NCI-H2196 (cell line): ENCODE measurements around the gene LAG3.
A peak's percentile ranks its signal among the peaks of the same experiment; 100 is the strongest.

Source experiments
- DNase-seq: peaks from one replicate; lab custom pipeline; 2025; ENCODE audit not compliant: unreplicated experiment; lab: John Stamatoyannopoulos, UW

The LAG3 gene

DNA sequence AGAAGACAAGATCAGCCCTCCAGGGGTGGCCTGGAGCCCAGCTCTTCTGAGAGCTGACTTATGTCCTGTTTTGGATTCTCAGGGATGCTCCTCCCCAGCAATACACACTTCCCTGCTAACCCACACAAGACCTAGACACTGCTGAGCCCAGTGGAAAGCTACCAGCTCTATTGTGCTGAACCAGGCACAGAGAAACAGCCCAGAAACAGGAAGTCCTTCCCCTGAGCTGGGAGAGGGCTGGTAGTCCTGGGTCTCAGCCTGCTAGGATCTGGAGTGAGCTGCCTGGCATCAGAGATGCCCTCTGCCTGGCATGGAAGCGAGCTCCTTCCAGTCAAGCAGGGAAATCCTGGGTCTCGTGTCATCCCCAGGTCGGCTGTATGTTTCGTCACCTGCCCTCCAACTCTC lies 1.2 kb upstream of the LAG3 start:
- DNase-seq = no peak

DNA sequence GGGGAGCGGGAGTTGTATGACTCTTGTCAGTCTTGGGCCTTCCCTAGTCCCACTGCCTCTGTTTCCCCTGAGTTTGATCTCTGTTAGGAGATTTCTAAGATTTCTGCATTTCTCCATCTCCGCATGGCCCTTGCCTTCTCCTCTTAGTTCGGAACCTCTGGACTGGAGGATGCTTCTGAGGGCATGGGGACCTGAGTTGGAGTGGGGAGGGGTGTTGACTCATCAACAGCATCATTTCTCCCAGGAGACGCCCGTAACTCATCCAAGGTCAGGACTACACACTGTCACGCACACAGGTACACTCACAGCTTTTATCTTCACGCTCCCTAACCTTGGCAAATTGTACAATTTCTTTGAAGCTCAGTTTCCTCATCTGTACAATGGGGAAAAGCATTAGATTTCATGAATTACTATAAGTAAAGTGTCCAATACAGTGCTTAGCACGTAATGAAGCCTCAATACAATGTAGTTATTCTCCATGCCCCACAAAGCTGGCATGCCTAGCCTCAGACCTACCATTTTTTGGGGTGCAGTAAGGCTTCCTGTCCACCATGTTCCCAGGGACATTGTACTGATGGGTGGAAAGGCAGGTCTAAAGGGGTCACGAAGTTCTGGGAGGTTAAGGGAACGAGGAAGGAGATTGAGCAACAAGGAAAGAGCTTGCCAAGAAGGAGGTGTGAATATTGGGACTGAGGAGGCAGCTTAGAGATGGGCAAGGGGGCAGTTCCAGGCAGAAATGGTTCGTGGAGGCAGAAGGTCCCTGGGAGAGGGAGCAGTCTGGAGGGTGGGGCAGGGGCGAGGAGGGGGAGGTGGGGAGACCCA lies 600 bp upstream of the LAG3 start:
- DNase-seq = no peak

DNA sequence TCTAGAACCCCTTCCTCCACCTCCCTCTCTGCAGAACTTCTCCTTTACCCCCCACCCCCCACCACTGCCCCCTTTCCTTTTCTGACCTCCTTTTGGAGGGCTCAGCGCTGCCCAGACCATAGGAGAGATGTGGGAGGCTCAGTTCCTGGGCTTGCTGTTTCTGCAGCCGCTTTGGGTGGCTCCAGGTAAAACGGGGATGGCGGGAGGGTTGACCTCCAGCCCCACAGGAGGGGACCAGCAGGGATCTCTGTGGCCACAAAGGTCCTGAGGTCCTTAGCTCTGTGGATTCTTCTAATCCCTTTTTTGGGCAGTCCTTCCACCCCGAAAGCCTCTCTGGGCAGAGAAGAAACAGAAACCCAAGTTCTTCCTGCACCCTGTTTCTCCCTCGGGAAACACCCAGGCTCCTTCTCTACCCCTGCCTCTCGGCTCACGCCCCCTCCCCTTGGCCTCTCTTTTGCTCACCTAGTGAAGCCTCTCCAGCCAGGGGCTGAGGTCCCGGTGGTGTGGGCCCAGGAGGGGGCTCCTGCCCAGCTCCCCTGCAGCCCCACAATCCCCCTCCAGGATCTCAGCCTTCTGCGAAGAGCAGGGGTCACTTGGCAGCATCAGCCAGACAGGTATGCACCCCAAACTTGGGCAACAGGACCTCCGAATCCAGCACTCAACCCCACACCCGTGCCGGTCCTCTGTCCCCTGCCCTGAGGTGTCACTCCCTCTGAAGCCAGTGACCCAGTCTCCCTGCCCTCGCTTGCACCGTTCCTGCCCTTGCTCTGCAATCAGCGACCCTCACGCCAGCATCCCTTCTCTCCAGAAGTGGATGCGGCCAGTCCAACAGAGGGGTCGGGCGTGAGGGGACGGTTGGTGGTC lies 638 bp downstream of the LAG3 start:
- DNase-seq = no peak

DNA sequence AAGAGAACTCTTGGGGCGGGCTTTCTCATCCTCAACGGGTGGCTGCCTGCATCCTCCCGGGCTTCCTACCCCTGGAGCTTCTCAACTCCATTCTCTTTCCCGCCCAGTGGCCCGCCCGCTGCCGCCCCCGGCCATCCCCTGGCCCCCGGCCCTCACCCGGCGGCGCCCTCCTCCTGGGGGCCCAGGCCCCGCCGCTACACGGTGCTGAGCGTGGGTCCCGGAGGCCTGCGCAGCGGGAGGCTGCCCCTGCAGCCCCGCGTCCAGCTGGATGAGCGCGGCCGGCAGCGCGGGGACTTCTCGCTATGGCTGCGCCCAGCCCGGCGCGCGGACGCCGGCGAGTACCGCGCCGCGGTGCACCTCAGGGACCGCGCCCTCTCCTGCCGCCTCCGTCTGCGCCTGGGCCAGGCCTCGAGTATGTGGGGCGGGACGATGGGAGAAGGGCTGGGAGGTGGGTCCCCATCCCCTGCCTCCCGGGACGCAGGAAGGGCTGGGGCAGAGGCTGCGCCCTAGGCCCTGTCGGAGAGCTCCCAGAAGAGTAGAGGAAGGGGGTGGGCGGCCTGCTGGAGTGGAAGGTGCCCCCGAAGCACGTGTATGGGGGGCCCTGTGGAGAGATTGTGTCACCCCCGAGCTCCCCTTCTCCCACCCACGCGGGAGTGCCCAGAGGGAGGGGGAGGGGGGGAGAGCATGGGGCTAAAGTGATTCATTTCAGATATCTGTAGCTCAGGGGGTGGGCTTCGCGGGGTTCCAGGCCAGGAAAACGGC lies 1.5 kb downstream of the LAG3 start:
- DNase-seq = no peak

DNA sequence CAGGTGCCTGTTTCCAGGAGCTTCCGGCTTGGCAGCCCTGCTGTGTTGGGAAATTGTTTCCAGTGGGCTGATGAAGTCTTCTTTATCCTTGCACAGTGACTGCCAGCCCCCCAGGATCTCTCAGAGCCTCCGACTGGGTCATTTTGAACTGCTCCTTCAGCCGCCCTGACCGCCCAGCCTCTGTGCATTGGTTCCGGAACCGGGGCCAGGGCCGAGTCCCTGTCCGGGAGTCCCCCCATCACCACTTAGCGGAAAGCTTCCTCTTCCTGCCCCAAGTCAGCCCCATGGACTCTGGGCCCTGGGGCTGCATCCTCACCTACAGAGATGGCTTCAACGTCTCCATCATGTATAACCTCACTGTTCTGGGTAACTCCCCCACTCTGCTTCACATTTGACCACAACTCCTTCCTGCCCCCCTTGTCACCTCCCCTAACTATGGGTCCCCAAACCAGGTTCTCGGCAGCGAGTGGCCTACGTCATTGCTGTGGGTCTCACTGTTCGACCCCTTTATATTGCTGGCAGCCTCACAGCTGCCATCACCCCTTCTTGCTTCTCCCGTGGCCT lies 2.3 kb downstream of the LAG3 start:
- no peak for DNase-seq

DNA sequence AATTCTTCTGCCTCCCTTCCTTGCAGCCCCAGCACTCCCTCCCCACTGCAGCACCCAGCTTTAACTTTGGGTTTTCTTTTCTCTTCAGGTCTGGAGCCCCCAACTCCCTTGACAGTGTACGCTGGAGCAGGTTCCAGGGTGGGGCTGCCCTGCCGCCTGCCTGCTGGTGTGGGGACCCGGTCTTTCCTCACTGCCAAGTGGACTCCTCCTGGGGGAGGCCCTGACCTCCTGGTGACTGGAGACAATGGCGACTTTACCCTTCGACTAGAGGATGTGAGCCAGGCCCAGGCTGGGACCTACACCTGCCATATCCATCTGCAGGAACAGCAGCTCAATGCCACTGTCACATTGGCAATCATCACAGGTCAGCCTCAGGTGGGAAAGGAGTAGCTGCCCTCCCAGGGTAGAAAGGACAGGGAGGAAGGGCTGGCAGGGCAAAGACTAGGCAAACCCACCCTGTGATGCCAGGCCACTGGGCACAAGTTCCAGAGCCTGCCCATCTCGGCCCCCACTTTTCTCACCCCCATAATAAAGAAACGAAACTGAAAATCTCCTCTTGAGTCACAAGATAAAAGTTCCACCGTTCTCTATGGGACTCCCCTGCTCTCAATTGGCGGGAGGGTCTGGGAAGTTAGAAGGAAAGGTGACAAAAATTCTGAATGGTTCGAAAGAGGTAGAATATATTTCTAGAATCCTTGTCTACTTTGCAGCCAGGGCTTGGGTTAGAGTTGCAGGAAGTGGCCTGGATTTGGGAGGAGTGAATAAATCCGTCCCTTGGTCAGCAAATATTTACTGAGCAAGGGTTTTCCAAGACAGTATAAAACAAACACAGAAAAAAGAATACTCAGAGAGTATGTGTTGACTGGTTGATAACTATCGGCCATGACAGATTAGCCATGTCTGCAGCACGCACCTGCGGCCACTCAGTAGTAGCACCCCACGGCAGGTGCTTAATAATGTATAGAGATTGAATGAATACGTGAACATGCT lies 3.2 kb downstream of the LAG3 start:
- no peak for DNase-seq

DNA sequence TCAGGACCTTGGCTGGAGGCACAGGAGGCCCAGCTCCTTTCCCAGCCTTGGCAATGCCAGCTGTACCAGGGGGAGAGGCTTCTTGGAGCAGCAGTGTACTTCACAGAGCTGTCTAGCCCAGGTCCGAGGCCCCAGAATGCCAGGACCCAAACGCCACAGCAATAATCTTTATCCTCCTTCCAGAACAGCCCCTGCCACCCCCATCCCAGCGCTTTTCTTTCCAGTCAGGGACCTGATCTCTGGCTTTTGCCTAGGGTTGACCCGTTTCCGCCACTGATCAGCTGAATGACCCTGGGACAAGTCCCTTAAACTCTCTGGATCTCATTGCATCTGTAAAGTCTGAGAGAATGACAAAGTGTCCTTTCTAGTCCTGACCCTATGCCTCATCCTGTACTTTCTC lies 5.1 kb downstream of the LAG3 start:
- DNase-seq = no peak

DNA sequence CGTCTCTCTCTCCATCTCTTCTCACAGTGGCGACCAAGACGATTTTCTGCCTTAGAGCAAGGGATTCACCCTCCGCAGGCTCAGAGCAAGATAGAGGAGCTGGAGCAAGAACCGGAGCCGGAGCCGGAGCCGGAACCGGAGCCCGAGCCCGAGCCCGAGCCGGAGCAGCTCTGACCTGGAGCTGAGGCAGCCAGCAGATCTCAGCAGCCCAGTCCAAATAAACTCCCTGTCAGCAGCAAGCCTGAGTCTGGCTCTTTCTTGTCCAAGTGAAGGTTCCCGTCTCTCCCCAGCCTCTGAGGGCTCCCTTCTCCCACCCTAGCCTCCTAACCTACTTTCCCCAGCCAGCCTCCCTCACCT lies 5.9 kb downstream of the LAG3 start:
- DNase-seq = peak; percentile 4

DNA sequence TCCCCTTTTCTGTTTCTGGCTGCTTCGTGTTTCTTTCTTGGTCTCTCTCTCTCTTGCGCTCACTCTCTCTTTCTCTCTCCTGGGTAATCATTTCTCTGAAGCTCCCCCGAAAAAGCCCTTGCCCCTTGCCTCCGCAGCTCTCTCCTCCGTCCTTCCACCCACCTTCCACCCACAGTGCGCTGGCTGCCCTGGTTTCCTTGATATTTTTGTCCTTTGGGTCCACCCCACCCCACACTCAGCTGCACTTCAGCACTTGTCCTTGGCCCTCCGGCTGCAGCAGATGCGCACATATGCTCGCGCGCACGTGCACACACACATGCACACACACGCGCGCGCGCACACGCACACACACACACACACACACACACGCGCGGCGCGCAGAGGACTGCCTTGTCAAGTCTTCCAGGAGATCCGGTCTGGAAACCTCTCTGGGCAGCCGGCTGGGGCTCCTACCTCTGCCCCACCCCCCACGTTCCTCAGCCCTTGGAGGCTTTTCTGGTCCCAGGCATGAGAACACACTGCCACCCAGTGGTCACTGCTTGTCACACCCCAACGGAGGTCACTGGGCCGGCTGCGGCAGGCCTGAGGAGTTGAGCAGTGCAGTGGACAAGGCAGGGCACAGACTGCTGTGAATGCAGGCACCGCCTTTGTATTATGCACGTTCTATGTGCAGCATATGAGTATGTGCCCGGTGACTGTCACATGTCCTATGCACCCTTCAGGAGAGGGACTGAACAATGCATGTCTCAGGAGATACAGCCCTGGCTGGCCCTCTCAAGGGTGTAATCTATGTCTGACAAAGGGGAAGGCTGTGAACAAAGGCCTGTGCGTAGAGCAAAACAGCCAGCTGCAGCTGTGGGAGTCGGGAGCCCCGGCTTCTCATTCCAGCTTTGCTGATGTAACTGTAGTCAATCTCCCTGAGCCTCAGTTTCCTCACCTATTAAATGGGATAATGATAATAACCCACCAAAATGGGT lies 6.5 kb downstream of the LAG3 start:
- peak; percentile 84 for DNase-seq

DNA sequence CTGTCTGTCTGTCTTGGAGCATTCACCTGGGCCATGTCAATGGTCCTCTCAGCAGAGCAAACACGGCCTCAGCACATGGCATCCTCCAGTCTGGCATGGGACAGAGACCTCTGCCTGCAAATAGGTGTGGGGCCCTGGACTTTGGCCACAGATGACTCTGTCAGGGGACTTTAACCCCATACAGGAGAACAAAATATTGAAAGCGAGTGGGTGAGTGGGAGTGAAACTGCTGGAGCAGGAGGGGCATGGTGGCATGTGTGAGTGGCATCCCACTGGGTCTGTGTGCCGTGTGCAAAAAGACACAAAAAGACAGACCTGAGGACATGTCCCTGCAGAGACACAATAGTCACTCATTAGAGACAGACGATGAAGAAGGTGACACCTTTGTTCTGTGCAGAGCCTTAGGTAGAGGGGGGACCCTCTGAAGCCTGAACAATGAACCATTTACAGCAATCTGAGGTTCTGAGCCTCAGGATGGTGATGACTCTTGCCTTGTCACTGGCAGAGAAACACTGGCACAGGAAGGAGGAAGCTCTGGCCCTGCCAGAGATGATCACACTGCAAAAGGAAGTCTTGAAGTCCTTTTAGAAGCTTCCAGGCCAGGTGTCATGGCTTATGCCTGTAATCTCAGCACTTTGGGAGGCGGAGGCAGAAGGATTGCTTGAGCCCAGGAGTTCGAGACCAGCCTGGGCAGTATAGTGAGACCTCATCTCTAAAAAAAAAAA lies 7.5 kb downstream of the LAG3 start:
- DNase-seq = no peak

DNA sequence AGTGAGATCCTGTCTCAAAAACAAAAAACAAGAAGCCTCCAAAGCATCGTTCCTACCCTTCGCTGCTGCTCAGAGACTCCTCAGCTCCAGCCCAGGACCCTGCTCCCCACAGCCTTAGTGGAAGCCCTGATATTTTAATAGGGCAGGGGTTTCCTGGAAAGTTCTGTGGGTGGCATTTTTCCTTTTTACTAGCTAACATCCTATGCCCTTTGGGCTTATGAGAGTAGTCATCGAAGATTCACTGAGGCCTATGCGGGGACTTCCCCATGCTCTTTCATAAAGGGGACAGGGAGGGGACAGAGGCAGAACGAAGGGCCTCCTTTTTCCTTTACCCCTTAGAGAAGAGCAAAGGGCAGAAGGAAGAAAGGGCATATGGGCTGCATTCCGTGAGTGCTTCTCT lies 8.3 kb downstream of the LAG3 start:
- DNase-seq = no peak

DNA sequence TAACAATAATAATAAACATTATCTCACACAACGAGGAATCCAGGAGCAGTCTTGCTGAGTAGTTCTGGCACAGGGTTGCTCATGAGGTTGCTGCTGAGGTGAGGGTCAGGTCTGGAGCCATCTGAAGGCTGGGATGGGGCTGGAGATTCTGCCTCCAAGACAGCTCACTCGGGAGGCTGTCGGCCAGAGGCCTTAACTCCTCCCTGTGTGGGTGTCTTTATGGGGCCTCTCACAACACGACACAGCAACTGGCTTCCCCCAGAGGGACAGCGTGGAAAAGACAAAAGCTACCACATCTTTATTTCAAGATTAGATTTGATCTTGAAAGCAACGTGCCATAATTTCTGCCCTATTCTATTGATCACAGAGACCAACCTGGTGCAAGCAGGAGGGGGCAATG lies 9.8 kb downstream of the LAG3 start:
- no peak for DNase-seq

DNA sequence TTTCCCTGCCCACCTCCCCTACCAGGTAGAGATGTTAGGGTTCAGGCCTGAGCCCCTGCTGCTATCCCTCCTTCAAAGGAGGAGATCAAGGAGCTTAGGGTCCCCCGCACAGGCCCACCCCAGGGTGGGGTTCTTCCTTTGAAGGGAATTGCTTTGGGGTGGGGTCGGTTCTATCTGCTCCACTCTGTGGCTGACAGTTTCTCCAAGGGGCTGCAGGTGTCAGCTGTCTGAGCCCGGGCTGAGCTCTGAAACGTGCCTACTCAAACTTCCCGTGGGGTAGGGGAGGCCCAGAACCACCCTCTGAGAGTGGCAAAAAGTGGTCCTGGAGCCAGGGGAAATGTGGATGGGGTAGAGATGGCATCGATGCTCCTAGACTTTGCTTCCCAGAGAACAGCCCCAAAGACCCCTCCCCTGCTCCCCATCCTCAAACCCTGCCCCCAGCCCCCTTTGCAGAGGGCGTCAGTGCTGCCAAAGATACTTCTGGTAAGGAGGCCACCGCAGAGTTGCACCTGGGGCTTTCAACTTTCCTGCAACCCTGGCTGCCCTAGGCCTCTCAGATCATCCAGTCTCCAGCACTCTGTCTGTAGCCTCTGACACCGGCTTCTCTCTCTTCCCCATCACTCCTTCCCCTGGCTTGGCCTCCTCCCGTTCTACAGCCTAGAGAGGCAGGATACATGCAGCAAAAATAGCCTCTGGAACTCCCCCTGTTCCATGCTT lies 10.7 kb downstream of the LAG3 start:
- DNase-seq = no peak

DNA sequence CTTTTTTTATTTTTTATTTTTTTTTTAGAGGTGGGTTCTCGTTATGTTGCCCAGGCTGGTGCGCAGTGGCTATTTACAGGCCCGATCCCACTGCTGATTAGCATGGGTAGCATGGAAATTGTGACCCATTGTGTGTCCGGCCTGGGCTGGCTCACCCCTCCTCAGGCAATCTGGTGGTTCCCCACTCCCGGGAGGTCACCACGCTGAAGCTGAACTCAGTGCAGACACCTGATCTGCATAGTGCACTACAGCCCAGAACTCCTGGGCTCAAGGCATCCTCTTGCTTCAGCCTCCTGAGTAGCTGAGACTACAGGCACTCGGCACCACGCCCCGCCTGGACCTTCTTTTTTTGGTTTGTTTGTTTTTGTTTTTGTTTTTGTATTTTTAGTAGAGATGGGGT lies 11.5 kb downstream of the LAG3 start:
- DNase-seq = no peak

DNA sequence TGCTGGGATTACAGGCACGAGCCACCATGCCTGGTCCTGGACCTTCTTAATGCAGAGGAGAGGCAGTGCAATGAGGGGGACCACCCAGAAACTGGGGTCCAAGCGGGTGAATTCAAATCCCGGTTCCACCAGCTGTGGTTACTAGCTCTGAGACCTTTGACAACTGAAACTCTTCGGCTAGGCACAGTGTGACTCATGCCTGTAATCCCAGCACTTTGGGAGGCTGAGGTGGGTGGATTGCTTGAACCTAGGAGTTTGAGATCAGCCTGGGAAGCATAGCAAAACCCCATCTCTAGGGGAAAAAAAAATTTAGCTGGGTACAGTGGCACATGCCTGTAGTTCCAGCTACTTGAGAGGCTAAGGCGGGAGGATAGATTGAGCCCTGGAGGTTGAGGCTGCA lies 12.0 kb downstream of the LAG3 start:
- no peak for DNase-seq

DNA sequence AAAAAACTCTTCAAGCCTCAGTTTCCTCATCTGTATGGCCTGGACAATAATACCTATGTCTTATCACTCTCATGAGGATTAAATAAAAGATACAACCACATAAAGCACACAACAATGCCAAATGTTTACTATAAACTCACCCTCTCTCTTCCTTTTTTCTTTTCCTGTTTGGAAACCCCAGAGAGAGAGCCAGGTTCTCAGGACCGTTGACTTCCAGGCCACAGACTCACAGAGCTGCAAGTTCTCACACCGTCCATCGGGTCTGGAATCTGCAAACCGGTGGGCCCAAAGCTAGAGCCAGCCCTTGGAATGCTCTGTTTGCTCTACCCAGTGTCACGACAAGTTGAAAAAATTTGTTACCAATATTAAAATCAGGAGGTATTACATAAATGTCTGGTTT lies 12.4 kb downstream of the LAG3 start:
- no peak for DNase-seq

DNA sequence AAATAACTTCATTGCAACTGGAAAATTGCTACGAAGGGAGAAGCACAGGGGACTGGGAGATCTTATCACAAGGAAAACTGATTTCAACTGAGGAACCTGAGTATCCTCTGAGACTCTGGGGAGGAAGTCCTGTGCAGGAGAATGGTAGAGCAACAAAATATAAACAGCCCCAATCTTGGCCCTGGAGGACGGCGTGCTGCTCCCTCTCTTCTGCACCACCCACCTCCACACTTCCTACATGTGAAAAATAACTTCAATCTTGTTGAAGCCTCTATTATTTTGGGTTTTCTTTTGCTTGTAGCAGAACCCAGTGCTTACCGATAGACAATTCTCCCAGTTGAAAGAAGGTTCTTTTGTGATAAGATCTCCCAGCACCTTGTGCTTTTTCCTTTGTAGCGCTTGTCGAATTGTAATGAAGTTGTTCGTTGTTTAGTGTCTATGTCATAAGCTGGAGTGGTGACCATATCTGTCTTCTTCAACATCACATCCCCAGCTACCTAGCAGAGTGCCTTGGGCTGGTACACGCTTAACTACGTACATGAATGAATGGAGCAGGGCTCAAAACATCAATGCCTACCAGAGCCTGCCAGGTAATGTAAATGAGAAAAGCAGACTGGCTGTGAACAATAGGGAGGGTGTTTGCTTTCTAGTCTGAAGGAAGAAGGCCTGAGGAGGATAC lies 14.2 kb downstream of the LAG3 start:
- no peak for DNase-seq
